SJSA1 (cell line): ENCODE data around the gene SKI. TPM values are rescaled to one million over a fixed set of nuclear protein-coding genes. Genes with fewer than 3 reads are reported as not detected.
A peak's percentile ranks its signal among the peaks of the same experiment; 100 is the strongest.

Experiments used
- DNase-seq, 2 experiments: peaks; one replicate each; pipeline ENCODE4 v3.0.0-alpha.2; 2015 to 2020; ENCODE audit warnings: low spot score in 2 of 2, low read depth in 1 of 2
- H3K27ac ChIP-seq: fragments of 250-450 bp; sonication (Bioruptor Pico); 2 replicates; pipeline ENCODE4 v1.5.1; 2020; ENCODE audit warnings: mild to moderate bottlenecking, moderate library complexity
- H3K27me3 ChIP-seq: fragments of 250-450 bp; sonication (Bioruptor Pico); replicated peaks from 2 replicates; pipeline ENCODE4 v1.5.1; 2020; ENCODE audit warnings: mild to moderate bottlenecking, moderate library complexity
- H3K36me3 ChIP-seq: fragments of 250-450 bp; sonication (Bioruptor Pico); 2 replicates; pipeline ENCODE4 v1.5.1; 2020; ENCODE audit warnings: mild to moderate bottlenecking
- H3K4me1 ChIP-seq: fragments of 250-450 bp; sonication (Bioruptor Pico); replicated peaks from 2 replicates; pipeline ENCODE4 v1.6.1; 2021; ENCODE audit warnings: mild to moderate bottlenecking
- H3K4me3 ChIP-seq: fragments of 250-450 bp; sonication (Bioruptor Pico); 2 replicates; pipeline ENCODE4 v1.5.1; 2020; ENCODE audit warnings: mild to moderate bottlenecking
- H3K9me3 ChIP-seq: fragments of 250-450 bp; sonication (Bioruptor Pico); replicated peaks from 2 replicates; pipeline ENCODE4 v1.5.1; 2020; ENCODE audit warnings: mild to moderate bottlenecking
- total RNA-seq: library from RNA; depleted of rRNA; stranded (reverse); fragments of >200 nt; shearing (Covaris generic); gene quantifications from 2 replicates; pipeline ENCODE4 v1.2.3, GENCODE V29; 2014

Gene SKI
- total RNA-seq, 1 experiment from 2014 or later, result 9.6 TPM

- H3K27ac ChIP-seq, result no peak overlapping the region
- H3K4me3 ChIP-seq, result no peak overlapping the region
- peaks cover 55% of the 10 kb centered on the region for H3K36me3 ChIP-seq
- peak in 1 of 2 experiments; percentile 40 for DNase-seq
- H3K27me3 ChIP-seq, result no peaks in the 10 kb centered on the region
- no peaks in the 10 kb centered on the region; the same call in 1 of the 2 replicates for H3K9me3 ChIP-seq
- peaks cover 48% of the 10 kb centered on the region for H3K4me1 ChIP-seq
These were observed 5.3 kb downstream of the SKI start for GRCh38 chr1:2233468-2233867.

DNA sequence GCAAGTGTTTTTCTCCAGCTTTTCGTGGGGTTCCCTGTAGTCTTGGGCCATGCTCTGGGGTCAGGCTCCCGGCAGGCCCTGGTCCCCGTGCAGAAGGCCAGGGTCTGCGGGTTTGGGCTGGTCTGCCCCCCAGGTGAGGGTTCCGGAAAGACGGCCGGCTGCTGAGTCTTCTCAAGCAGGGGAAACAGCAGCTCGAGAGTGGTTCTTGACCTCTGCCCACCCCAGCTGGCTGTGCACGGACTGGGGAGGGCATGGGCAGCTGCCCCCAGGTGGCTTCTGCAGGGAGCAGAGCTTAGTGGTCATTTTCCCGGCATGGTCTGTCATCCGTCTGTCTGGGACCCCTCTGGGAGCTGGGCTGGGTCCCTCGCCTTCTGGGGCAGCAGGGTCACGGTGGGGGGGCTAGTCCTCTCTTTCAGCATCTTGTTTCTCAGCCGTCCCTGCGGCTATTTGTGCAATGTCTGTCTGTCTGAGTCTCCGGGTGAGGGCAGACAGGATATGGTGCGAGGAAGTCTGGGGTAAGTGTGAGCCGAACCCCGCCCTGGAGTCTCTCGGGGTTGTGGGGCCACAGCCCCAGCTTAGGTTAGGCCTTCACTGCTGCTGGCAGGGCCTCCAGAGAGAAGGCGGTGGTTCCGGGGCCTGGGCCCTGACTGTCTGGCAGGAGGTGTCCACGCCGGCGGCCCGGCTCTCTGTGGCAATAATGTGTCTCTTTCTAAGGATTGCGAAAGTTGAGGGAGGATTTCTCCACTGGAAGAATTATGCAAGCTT is 6.1 kb downstream of the SKI start:
- Histone ChIP-seq H3K9me3 (no peaks in the 10 kb centered on the region; the same call in 1 of the 2 replicates), H3K27me3 (no peaks in the 10 kb centered on the region), H3K27ac (no peak overlapping the region), H3K36me3 (peaks cover 54% of the 10 kb centered on the region), H3K4me1 (peaks cover 43% of the 10 kb centered on the region), H3K4me3 (no peak overlapping the region)
- peak in 1 of 2 experiments; percentile 42 for DNase-seq

- peaks cover 53% of the 10 kb centered on the region for H3K36me3 ChIP-seq
- H3K27ac ChIP-seq, result no peak overlapping the region
- DNase-seq, result peak in 1 of 2 experiments; percentile 36
- no peaks in the 10 kb centered on the region; the same call in 1 of the 2 replicates for H3K9me3 ChIP-seq
- peaks cover 37% of the 10 kb centered on the region for H3K4me1 ChIP-seq
- no peaks in the 10 kb centered on the region for H3K27me3 ChIP-seq
- H3K4me3 ChIP-seq, result no peak overlapping the region
These were observed 6.6 kb downstream of the SKI start for GRCh38 chr1:2234762-2235113.

GRCh38 chr1:2235300-2235998 is 7.3 kb downstream of the SKI start:
- peak in 1 of 2 experiments; percentile 41 for DNase-seq
- Histone ChIP-seq H3K4me3 (no peak overlapping the region), H3K4me1 (peaks cover 30% of the 10 kb centered on the region), H3K27ac (no peak overlapping the region), H3K36me3 (peaks cover 49% of the 10 kb centered on the region), H3K9me3 (no peaks in the 10 kb centered on the region; the same call in 1 of the 2 replicates), H3K27me3 (no peaks in the 10 kb centered on the region)

- Histone ChIP-seq H3K27ac (no peak overlapping the region), H3K9me3 (no peaks in the 10 kb centered on the region; the same call in 1 of the 2 replicates), H3K36me3 (peaks cover 47% of the 10 kb centered on the region), H3K27me3 (no peaks in the 10 kb centered on the region), H3K4me3 (no peak overlapping the region), H3K4me1 (peaks cover 15% of the 10 kb centered on the region)
- peak in 1 of 2 experiments; percentile 36 for DNase-seq
These were observed 8.9 kb downstream of the SKI start for GRCh38 chr1:2236695-2237677.

GRCh38 chr1:2237773-2238172 is 9.7 kb downstream of the SKI start:
- DNase-seq, result no peak
- Histone ChIP-seq H3K4me1 (peaks cover 8% of the 10 kb centered on the region), H3K27ac (no peak overlapping the region)

DNA sequence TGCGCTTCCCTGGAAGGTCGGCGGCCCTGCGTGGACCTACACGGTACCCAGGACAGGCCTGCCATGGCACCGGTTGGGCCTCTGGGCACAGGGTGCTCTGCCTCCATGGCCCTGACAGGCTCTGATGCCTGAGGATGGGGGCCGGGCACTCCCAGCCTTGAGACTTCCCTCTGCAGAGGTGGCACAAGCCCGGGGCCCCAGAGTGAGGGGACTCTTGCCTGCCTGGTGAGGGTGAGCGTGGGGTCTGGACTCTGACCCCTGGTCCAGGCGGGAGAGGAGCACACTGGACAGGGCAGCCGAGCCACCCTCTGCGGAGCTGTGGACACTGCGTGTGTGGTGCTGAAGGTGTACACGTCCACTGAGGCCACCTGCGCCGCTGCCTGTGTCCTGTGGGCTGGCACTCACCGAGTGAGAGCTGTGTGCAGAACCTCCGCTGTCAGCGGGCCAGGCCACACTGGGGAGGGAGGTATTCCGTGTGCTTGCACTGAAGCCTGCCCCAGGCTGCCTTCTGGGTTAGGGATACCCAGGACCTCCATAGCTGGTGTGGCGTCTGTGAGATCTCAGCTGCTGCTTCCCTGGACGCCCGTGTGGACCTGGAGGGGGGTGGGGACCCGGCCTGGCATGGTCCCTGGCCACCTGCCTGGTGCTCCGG is 10.4 kb downstream of the SKI start:
- H3K27me3 ChIP-seq, result no peaks in the 10 kb centered on the region
- no peak overlapping the region for H3K4me3 ChIP-seq
- no peak overlapping the region for H3K27ac ChIP-seq
- peaks cover 8% of the 10 kb centered on the region for H3K4me1 ChIP-seq
- H3K36me3 ChIP-seq, result peaks cover 44% of the 10 kb centered on the region
- DNase-seq, result no peak
- no peaks in the 10 kb centered on the region for H3K9me3 ChIP-seq

More at GRCh38 chr1:2237773-2238172, 9.7 kb downstream of the SKI start:
- Histone ChIP-seq H3K27me3 (no peaks in the 10 kb centered on the region), H3K9me3 (no peaks in the 10 kb centered on the region), H3K36me3 (peaks cover 40% of the 10 kb centered on the region), H3K4me3 (no peak overlapping the region)

- H3K36me3 ChIP-seq, result peaks cover 44% of the 10 kb centered on the region
- H3K4me3 ChIP-seq, result no peak overlapping the region
- no peaks in the 10 kb centered on the region for H3K9me3 ChIP-seq
- DNase-seq, result no peak
- H3K4me1 ChIP-seq, result peaks cover 7% of the 10 kb centered on the region
- no peaks in the 10 kb centered on the region for H3K27me3 ChIP-seq
- H3K27ac ChIP-seq, result no peak overlapping the region
These were observed 10.9 kb downstream of the SKI start for GRCh38 chr1:2239013-2239370.

DNA sequence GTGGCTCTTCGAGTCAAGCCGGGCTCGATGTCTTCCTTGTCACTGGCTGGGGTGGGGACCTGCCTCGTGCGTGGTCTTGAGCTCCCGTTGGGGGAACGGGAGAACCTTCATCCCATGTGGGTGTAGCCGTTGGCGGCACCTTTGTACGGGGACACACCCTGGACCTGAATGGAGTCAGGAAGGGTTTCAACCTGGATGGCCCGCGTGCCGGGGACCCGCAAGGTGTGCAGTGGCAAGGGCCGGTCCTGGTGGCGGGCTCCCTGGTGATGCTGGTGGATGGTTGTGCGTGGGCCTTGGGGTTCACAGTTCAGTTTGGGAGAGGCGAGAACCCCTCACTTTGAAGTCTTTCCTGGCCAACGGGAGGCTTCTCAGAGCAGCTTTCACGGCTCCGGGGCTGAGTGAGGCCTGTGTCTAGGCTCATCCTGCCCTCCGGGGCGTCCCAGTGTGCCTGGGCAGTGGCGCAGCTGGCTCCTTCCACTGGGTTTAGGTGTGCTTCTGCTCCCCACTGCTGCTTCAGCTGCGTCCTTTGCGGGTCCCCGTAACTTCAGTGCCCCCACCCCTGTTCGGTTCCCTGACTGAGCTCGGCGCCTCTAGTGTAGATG is 11.4 kb downstream of the SKI start:
- Histone ChIP-seq H3K27ac (no peak overlapping the region), H3K9me3 (no peaks in the 10 kb centered on the region), H3K27me3 (no peaks in the 10 kb centered on the region), H3K36me3 (peaks cover 44% of the 10 kb centered on the region), H3K4me1 (peaks cover 2% of the 10 kb centered on the region), H3K4me3 (no peak overlapping the region)
- no peak for DNase-seq

DNA sequence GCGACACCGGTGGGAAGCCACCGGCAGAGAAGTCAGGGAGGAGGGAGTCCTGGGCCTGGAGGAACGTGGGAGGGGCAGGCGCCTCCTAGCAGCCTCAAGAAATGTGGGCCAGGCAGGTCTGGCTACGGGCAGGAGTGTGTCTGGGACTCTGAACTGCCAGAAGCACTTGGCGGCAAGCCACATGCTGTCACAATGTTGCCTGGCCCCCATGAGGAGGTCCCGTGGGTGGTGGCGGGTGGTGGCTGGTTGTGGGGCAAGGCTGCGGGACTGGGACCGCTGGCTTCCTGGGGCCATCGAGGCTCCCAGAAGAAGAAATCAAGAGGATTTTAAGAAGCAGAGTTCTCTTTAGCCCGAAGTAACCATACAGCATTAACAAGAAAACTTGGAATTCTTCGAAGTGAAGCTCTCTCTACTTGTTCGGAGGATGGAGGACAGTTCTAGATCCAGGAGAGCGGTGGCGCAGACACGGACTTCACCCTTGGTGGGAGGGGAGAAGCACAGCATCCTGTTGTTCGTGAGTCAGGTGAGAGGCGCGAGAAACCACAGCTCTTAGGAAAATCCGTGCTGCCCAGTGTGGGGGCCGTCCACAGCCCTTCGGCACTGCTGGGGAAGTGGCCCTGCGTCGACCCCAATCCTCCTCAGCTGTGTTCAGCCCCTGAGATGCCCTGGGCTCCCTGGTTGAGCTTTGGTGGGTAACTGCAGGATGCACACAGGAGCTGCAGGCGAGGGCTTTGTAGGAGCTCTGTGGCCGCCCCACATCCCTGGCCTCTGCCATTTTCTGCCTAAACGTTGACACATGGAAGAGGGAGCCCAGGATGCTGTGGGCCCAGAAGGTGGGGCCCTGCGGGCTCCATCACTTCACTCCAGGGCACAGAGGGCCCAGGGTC is 12.4 kb downstream of the SKI start:
- Histone ChIP-seq H3K27ac (no peak overlapping the region), H3K4me1 (peaks cover 2% of the 10 kb centered on the region), H3K27me3 (no peaks in the 10 kb centered on the region), H3K4me3 (no peak overlapping the region), H3K9me3 (no peaks in the 10 kb centered on the region), H3K36me3 (peaks cover 44% of the 10 kb centered on the region)
- DNase-seq, result no peak

DNA sequence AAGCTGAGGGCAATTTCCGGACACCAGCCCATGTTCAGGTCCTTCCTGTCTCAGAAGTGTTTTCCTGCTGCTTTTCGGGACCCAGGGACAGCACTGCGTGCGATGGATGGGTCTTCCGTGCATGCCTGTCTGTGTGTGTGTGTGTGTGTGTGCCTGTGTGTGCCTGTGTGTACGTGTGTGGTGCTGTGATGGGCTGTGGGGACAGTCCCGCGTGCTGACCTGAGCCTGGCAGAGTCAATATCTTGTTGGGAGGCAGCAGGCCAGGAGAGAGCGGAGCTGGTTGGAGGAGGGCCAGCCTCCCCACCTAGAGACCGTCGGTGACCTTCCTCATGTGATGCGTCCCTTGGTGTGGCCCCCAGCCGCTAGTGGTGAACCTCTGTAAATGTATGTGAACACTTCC is 13.7 kb downstream of the SKI start:
- no peak for DNase-seq
- Histone ChIP-seq H3K9me3 (no peaks in the 10 kb centered on the region), H3K4me3 (no peak overlapping the region), H3K27me3 (no peaks in the 10 kb centered on the region), H3K4me1 (peaks cover 15% of the 10 kb centered on the region), H3K27ac (no peak overlapping the region), H3K36me3 (peaks cover 44% of the 10 kb centered on the region)
